Keratinocyte (primary cell): ENCODE data around the gene AK1. TPM values are rescaled to one million over a fixed set of nuclear protein-coding genes. Genes with fewer than 3 reads are reported as not detected.

Experiments used
- DNase-seq: peaks from one replicate; pipeline ENCODE4 v3.0.0-alpha.2; 2011; ENCODE audit warnings: low read depth, missing footprints, low spot score
- FAIRE-seq: peaks from 2 replicates; lab custom pipeline; 2011; peaks lifted over from hg19 to GRCh38; lab: Jason Lieb, UNC
- H2AFZ ChIP-seq: 2 replicates; pipeline ENCODE4 v1.6.0; 2012; ENCODE audit warnings: low read length, control low read depth, inconsistent platforms; ENCODE audit not compliant: control insufficient read depth
- H3K27ac ChIP-seq: 2 replicates; pipeline ENCODE4 v1.5.1; 2011; ENCODE audit warnings: low read length; ENCODE audit not compliant: control insufficient read depth, insufficient read depth
- H3K27me3 ChIP-seq: 3 replicates; pipeline ENCODE4 v1.6.0; 2011; ENCODE audit warnings: low read length; ENCODE audit not compliant: control insufficient read depth, insufficient read depth; ENCODE audit errors: extremely low read depth
- H3K36me3 ChIP-seq, 2 experiments: 2 replicates in 1 of 2; 3 replicates in 1 of 2; pipeline ENCODE4 v1.5.1; 2011; ENCODE audit warnings: low read length in 2 of 2, mild to moderate bottlenecking in 1 of 2; ENCODE audit not compliant: control insufficient read depth in 2 of 2, insufficient read depth in 2 of 2; ENCODE audit errors: extremely low read depth in 1 of 2
- H3K4me1 ChIP-seq: 3 replicates; pipeline ENCODE4 v1.5.1; 2011; ENCODE audit warnings: low read length; ENCODE audit not compliant: control insufficient read depth, insufficient read depth; ENCODE audit errors: extremely low read depth
- H3K4me2 ChIP-seq: 3 replicates; pipeline ENCODE4 v1.6.0; 2011; ENCODE audit warnings: low read depth, low read length; ENCODE audit not compliant: control insufficient read depth, insufficient read depth; ENCODE audit errors: extremely low read depth
- H3K4me3 ChIP-seq, 3 experiments: fragments of 200-600 bp in 1 of 3; sonication (generic) in 1 of 3; 2 replicates in 2 of 3; 3 replicates in 1 of 3; pipeline ENCODE4 v1.5.1; 2011 to 2016; ENCODE audit warnings: low read length in 3 of 3, mild to moderate bottlenecking in 3 of 3, control low read depth in 2 of 3, inconsistent platforms in 1 of 3, low read depth in 1 of 3, mixed read lengths in 1 of 3, mixed run types in 1 of 3, moderate library complexity in 1 of 3; ENCODE audit not compliant: control insufficient read depth in 2 of 3, insufficient read depth in 2 of 3; ENCODE audit errors: extremely low read depth in 1 of 3
- H3K79me2 ChIP-seq: 2 replicates; pipeline ENCODE4 v1.6.0; 2012; ENCODE audit warnings: low read length; ENCODE audit not compliant: control insufficient read depth, insufficient read depth
- H3K9ac ChIP-seq: 3 replicates; pipeline ENCODE4 v1.6.0; 2011; ENCODE audit warnings: low read length; ENCODE audit not compliant: control insufficient read depth, insufficient read depth; ENCODE audit errors: extremely low read depth
- H3K9me1 ChIP-seq: 3 replicates; pipeline ENCODE4 v1.6.0; 2011; ENCODE audit warnings: low read length; ENCODE audit not compliant: control insufficient read depth, insufficient read depth; ENCODE audit errors: extremely low read depth
- H3K9me3 ChIP-seq: 2 replicates; pipeline ENCODE4 v1.5.1; 2012; ENCODE audit warnings: low read depth, low read length; ENCODE audit not compliant: control insufficient read depth
- H4K20me1 ChIP-seq: 3 replicates; pipeline ENCODE4 v1.6.0; 2011; ENCODE audit warnings: low read length; ENCODE audit not compliant: control insufficient read depth, insufficient read depth; ENCODE audit errors: extremely low read depth
- CTCF ChIP-seq, 3 experiments: IDR thresholded peaks in 1 of 3; conservative IDR thresholded peaks in 1 of 3; optimal IDR thresholded peaks in 1 of 3; 2 replicates in 2 of 3; 3 replicates in 1 of 3; pipeline versions ENCODE3 to v1.5.1; 2011; ENCODE audit warnings: low read length in 3 of 3, mild to moderate bottlenecking in 3 of 3, moderate library complexity in 2 of 3, control low read depth in 1 of 3, inconsistent platforms in 1 of 3; ENCODE audit not compliant: insufficient read depth in 2 of 3; ENCODE audit errors: extremely low read depth in 1 of 3
- EZH2 ChIP-seq: IDR thresholded peaks from one replicate; pipeline ENCODE4 v1.6.1; 2012; ENCODE audit warnings: inconsistent platforms, mild to moderate bottlenecking, low read length, moderate library complexity
- dilution Hi-C: fragments of 300-500 bp; cut with MboI; formaldehyde crosslinking; loops from one replicate; pipeline ENCODE4 v1.7.0; 2020; ENCODE audit warnings: low sequenced_read_pairs; ENCODE audit not compliant: extremely low pct_ligation_motif_present
- polyA plus RNA-seq, 5 experiments: library from polyadenylated mRNA; depleted of rRNA in 3 of 5; stranded (reverse) in 3 of 5; stranded (forward) in 1 of 5; unstranded in 1 of 5; fragments of >200 nt; gene quantifications; 1 replicate in 1 of 5; 2 replicates in 3 of 5; 3 replicates in 1 of 5; pipeline versions ENCODE4 v1.2.1 to v1.2.3, GENCODE V29; 2011 to 2012; ENCODE audit warnings: missing spikeins in 2 of 5, low read depth in 1 of 5, low replicate concordance in 1 of 5

Gene AK1
- polyA plus RNA-seq, 1 donor (not counting 4 experiments of a cell fraction or from before 2014, with no cell fraction given) = 40.2 TPM

GRCh38 chr9:127903557-127904475 lies 26.3 kb upstream of the AK1 start:
- FAIRE-seq = no peak
- no peaks in the 10 kb centered on the region for H3K36me3 ChIP-seq
- H3K9me3 ChIP-seq = no peaks in the 10 kb centered on the region
- no peak for DNase-seq
- no peak overlapping the region for H2AFZ ChIP-seq
- H3K4me1 ChIP-seq = peaks cover 5% of the 10 kb centered on the region
- H3K9me1 ChIP-seq = no peaks in the 10 kb centered on the region
- H3K4me3 ChIP-seq = no peak overlapping the region
- H3K9ac ChIP-seq = no peak overlapping the region
- no peak overlapping the region for H3K4me2 ChIP-seq
- no peaks in the 10 kb centered on the region for H4K20me1 ChIP-seq
- no peaks in the 10 kb centered on the region for H3K27me3 ChIP-seq
- TF ChIP-seq EZH2 = no peak
- no peak for TF ChIP-seq CTCF (optimal IDR thresholded peaks at IDR 0.05 in 1 of 3, IDR thresholded peaks at IDR 0.05 in 1 of 3, conservative IDR thresholded peaks at IDR 0.05 in 1 of 3; ENCODE audit: extremely low read depth in 1 of 3, insufficient read depth in 2 of 3, low read length in 3 of 3)
- dilution Hi-C loops = no loop called here
- no peaks in the 10 kb centered on the region for H3K79me2 ChIP-seq
- no peak overlapping the region for H3K27ac ChIP-seq

- H3K9me1 ChIP-seq = no peaks in the 10 kb centered on the region
- H3K36me3 ChIP-seq = peaks cover 10 to 13% of the 10 kb centered on the region in 2 experiments
- no peaks in the 10 kb centered on the region for H4K20me1 ChIP-seq
- dilution Hi-C loops = no loop called here
- DNase-seq = no peak
- peak within 1 kb of the TSS; percentile 43 for H3K27ac ChIP-seq
- peaks cover 8% of the 10 kb centered on the region for H3K4me1 ChIP-seq
- TF ChIP-seq CTCF (optimal IDR thresholded peaks at IDR 0.05 in 1 of 3, IDR thresholded peaks at IDR 0.05 in 1 of 3, conservative IDR thresholded peaks at IDR 0.05 in 1 of 3; ENCODE audit: extremely low read depth in 1 of 3, insufficient read depth in 2 of 3, low read length in 3 of 3) (no peak), EZH2 (no peak)
- peak within 1 kb of the TSS; percentile 94 for H2AFZ ChIP-seq
- peak within 1 kb of the TSS; percentile 81 for H3K9ac ChIP-seq
- peaks cover 1% of the 10 kb centered on the region for H3K9me3 ChIP-seq
- FAIRE-seq = no peak
- H3K79me2 ChIP-seq = peaks cover 2% of the 10 kb centered on the region
- peak within 1 kb of the TSS; percentile 79 to 83 (median 80) for H3K4me3 ChIP-seq
- no peaks in the 10 kb centered on the region for H3K27me3 ChIP-seq
- peak within 1 kb of the TSS; percentile 91 for H3K4me2 ChIP-seq
Measured at GRCh38 chr9:127899128-127899943, 21.9 kb upstream of the AK1 start, which contains the start of gene ST6GALNAC6. ST6GALNAC6 (minus strand) TSS chr9:127899603; CDS start chr9:127897981, 1,622 bp downstream.
